HepG2 (cell line): Measurements from ENCODE around the gene C11orf54. TPM values are rescaled to one million over a fixed set of nuclear protein-coding genes. Genes with fewer than 3 reads are reported as not detected.

Experiments used
- CHCHD3 ChIP-seq: sonication (generic); formaldehyde crosslinking; IDR thresholded peaks from 2 replicates; pipeline ENCODE4 v1.8.0; 2022; ENCODE audit warnings: mild to moderate bottlenecking, missing genetic modification reagents, moderate library complexity
- ESRRA ChIP-seq: sonication (generic); formaldehyde crosslinking; IDR thresholded peaks from 2 replicates; pipeline ENCODE4 v1.5.1; 2020; ENCODE audit warnings: mild to moderate bottlenecking, low read depth, missing genetic modification reagents
- MAFF ChIP-seq: IDR thresholded peaks from 2 replicates; pipeline ENCODE4 v1.6.1; 2011; ENCODE audit warnings: low read depth, low read length, improper control_type of control experiment
- MAX ChIP-seq: IDR thresholded peaks from 2 replicates; pipeline ENCODE4 v1.6.1; 2012; ENCODE audit warnings: inconsistent platforms
- MXI1 ChIP-seq: IDR thresholded peaks from 3 replicates; pipeline ENCODE4 v1.6.1; 2012; ENCODE audit warnings: low read depth, low read length, inconsistent platforms, borderline replicate concordance
- ONECUT2 ChIP-seq: sonication (generic); formaldehyde crosslinking; IDR thresholded peaks from 2 replicates; pipeline ENCODE4 v1.4.0; 2020; ENCODE audit warnings: missing genetic modification reagents
- SMAD9 ChIP-seq: sonication (generic); formaldehyde crosslinking; IDR thresholded peaks from 2 replicates; pipeline ENCODE4 v1.5.1; 2020; ENCODE audit warnings: mild to moderate bottlenecking, missing genetic modification reagents
- THAP11 ChIP-seq: IDR thresholded peaks from 2 replicates; pipeline ENCODE4 v1.6.1; 2016; ENCODE audit warnings: missing biosample characterization, missing genetic modification reagents
- ZFP1 ChIP-seq: IDR thresholded peaks from 2 replicates; pipeline ENCODE4 v1.6.1; 2016
- ZHX2 ChIP-seq, 2 experiments: sonication (generic) in 1 of 2; formaldehyde crosslinking in 1 of 2; IDR thresholded peaks; 2 replicates each; pipeline versions ENCODE4 v1.6.1 to v1.9.0; 2014 to 2022; ENCODE audit warnings: antibody characterized with exemption in 1 of 2, borderline replicate concordance in 1 of 2, inconsistent platforms in 1 of 2, low read depth in 1 of 2, missing genetic modification reagents in 1 of 2
- ZNF18 ChIP-seq: sonication (generic); formaldehyde crosslinking; IDR thresholded peaks from 2 replicates; pipeline ENCODE4 v1.8.0; 2022; ENCODE audit warnings: mild to moderate bottlenecking, missing genetic modification reagents; ENCODE audit not compliant: insufficient replicate concordance
- ZNF263 ChIP-seq: sonication (generic); formaldehyde crosslinking; IDR thresholded peaks from 2 replicates; pipeline ENCODE4 v1.4.0; 2020; ENCODE audit warnings: missing genetic modification reagents
- polyA plus RNA-seq, 8 experiments: library from polyadenylated mRNA; depleted of rRNA in 3 of 8; stranded (reverse) in 7 of 8; unstranded in 1 of 8; fragments of >200 nt; fragmentation: Illumina TruSeq in 4 of 8; extraction: Trizol in 4 of 8; gene quantifications; 2 replicates each; pipeline versions ENCODE4 v1.2.1 to v1.2.3, GENCODE V29; 2011 to 2016; ENCODE audit warnings: low read depth in 4 of 8, missing spikeins in 1 of 8, mixed read lengths in 1 of 8; ENCODE audit not compliant: insufficient read depth in 1 of 8
- total RNA-seq, 5 experiments: library from RNA; depleted of rRNA; stranded (reverse); fragments of >200 nt; fragmentation: Illumina TruSeq; extraction: Trizol; gene quantifications; 2 replicates each; pipeline ENCODE4 v1.2.3, GENCODE V29; 2016; ENCODE audit warnings: low read depth in 1 of 5
- TF ChIP-seq, protein P1 (sequence below): sonication (generic); formaldehyde crosslinking; IDR thresholded peaks from 2 replicates; pipeline ENCODE4 v1.4.0; 2020; ENCODE audit warnings: mild to moderate bottlenecking, missing genetic modification reagents
- TF ChIP-seq, protein P2 (sequence below), 2 experiments: sonication (generic) in 1 of 2; formaldehyde crosslinking in 1 of 2; IDR thresholded peaks; 2 replicates each; pipeline versions ENCODE4 v1.5.1 to v1.6.1; 2011 to 2020; ENCODE audit warnings: borderline replicate concordance in 1 of 2, low read depth in 1 of 2, low read length in 1 of 2, mild to moderate bottlenecking in 1 of 2, missing genetic modification reagents in 1 of 2, moderate library complexity in 1 of 2
- TF ChIP-seq, protein P3 (sequence below): sonication (generic); formaldehyde crosslinking; conservative IDR thresholded peaks from 2 replicates; pipeline ENCODE4 v1.8.0; 2022; ENCODE audit warnings: low read depth, missing genetic modification reagents

The C11orf54 gene
- total and polyA plus RNA-seq, 2 of the 13 experiments (the other 11 are each of a cell fraction or from before 2014, with no cell fraction given) = 42.7 to 50.1 TPM

GRCh38 chr11:93784145-93784934, 42.9 kb downstream of the C11orf54 start, which contains the start of gene MED17 (continued):
- TF ChIP-seq THAP11 (CRISPR knock-in tag) (peak; percentile 83), ESRRA (no peak), CHCHD3 (CRISPR knock-in tag) (peak; percentile 85; the same call in 1 of the 2 replicates), MAX (peak; percentile 47; the same call in 1 of the 2 replicates), MXI1 (peak; percentile 48; the same call in 1 of the 3 replicates), MAFF (peak; percentile 23; the same call in 1 of the 2 replicates), ZNF263 (CRISPR knock-in tag) (0 out of 2 replicates have a peak, but pooled peaks have one; percentile 10), ZNF18 (peak; percentile 43), ZHX2 (IDR thresholded peaks at IDR 0.05; ENCODE audit: low read depth) (peak; percentile 54; the same call in 1 of the 2 replicates), ZHX2 (CRISPR knock-in tag; IDR thresholded peaks at IDR 0.05; ENCODE audit: borderline replicate concordance) (no peak), ZFP1 (no peak), SMAD9 (0 out of 2 replicates have a peak, but pooled peaks have one; percentile 19), ONECUT2 (CRISPR knock-in tag) (0 out of 2 replicates have a peak, but pooled peaks have one; percentile 27)
- TF ChIP-seq, protein P1, sequence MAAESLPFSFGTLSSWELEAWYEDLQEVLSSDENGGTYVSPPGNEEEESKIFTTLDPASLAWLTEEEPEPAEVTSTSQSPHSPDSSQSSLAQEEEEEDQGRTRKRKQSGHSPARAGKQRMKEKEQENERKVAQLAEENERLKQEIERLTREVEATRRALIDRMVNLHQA = no peak
- TF ChIP-seq, protein P2, sequence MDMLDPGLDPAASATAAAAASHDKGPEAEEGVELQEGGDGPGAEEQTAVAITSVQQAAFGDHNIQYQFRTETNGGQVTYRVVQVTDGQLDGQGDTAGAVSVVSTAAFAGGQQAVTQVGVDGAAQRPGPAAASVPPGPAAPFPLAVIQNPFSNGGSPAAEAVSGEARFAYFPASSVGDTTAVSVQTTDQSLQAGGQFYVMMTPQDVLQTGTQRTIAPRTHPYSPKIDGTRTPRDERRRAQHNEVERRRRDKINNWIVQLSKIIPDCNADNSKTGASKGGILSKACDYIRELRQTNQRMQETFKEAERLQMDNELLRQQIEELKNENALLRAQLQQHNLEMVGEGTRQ (IDR thresholded peaks at IDR 0.05; ENCODE audit: low read depth, low read length) = no peak
- TF ChIP-seq, protein P2 (CRISPR knock-in tag; IDR thresholded peaks at IDR 0.05; ENCODE audit: borderline replicate concordance) = no peak
- TF ChIP-seq, protein P3, sequence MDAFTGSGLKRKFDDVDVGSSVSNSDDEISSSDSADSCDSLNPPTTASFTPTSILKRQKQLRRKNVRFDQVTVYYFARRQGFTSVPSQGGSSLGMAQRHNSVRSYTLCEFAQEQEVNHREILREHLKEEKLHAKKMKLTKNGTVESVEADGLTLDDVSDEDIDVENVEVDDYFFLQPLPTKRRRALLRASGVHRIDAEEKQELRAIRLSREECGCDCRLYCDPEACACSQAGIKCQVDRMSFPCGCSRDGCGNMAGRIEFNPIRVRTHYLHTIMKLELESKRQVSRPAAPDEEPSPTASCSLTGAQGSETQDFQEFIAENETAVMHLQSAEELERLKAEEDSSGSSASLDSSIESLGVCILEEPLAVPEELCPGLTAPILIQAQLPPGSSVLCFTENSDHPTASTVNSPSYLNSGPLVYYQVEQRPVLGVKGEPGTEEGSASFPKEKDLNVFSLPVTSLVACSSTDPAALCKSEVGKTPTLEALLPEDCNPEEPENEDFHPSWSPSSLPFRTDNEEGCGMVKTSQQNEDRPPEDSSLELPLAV (CRISPR knock-in tag) = no peak
